GM12878 (cell line): ENCODE results near the gene C10orf143. TPM values are rescaled to one million over a fixed set of nuclear protein-coding genes. Genes with fewer than 3 reads are reported as not detected.

ENCODE experiments used
- ATAC-seq: fragments of 200-7000 bp; cut with Tn5 transposase; 3 replicates; pipeline ENCODE4 v1.9.1; 2020; ENCODE audit warnings: mild to moderate bottlenecking, moderate library complexity
- BruUV-seq: library from RNA; stranded (reverse); fragments of 400-500 nt; replicated peaks from 2 replicates; lab custom pipeline; 2021; lab: Mats Ljungman, UMichigan
- CTCF ChIA-PET: fragments of 300-600 bp; sonication (Branson Sonifier 250); formaldehyde crosslinking; extraction: SDS; loops from one replicate; lab custom pipeline; 2021; ENCODE audit warnings: inconsistent platforms; lab: Yijun Ruan, JAX
- POLR2A ChIA-PET: fragments of 350-600 bp; formaldehyde crosslinking; extraction: SDS; loops from one replicate; lab custom pipeline; 2021; ENCODE audit warnings: inconsistent platforms; lab: Charles Lee
- RAD21 ChIA-PET: fragments of 300-600 bp; sonication (Branson Sonifier 250); formaldehyde crosslinking; loops from one replicate; lab custom pipeline; 2023; ENCODE audit warnings: antibody characterized with exemption; ENCODE audit not compliant: unreplicated experiment; lab: Charles Lee
- SMC1A ChIA-PET: fragments of 300-600 bp; sonication (Branson Sonifier 250); formaldehyde crosslinking; loops from one replicate; lab custom pipeline; 2023; ENCODE audit not compliant: unreplicated experiment, uncharacterized antibody; lab: Charles Lee
- DNase-seq: peaks from one replicate; pipeline ENCODE4 v3.0.0-alpha.2; 2011; ENCODE audit warnings: low read depth, low spot score
- FAIRE-seq: peaks from 3 replicates; lab custom pipeline; 2011; peaks lifted over from hg19 to GRCh38; lab: Jason Lieb, UNC
- H2AFZ ChIP-seq: 2 replicates; pipeline ENCODE4 v1.6.0; 2011; ENCODE audit warnings: low read depth, low read length, control low read depth; ENCODE audit not compliant: control insufficient read depth
- H3K27ac ChIP-seq: 2 replicates; pipeline ENCODE4 v1.5.1; 2011; ENCODE audit warnings: control low read depth; ENCODE audit not compliant: control insufficient read depth, insufficient read depth
- H3K27me3 ChIP-seq, 2 experiments: replicated peaks in 1 of 2; 2 replicates each; pipeline versions ENCODE4 v1.6.0 to v1.6.1; 2011; ENCODE audit warnings: low read length in 1 of 2; ENCODE audit not compliant: control insufficient read depth in 2 of 2, insufficient read depth in 2 of 2
- H3K36me3 ChIP-seq, 2 experiments: 2 replicates each; pipeline ENCODE4 v1.5.1; 2011; ENCODE audit warnings: low read length in 1 of 2; ENCODE audit not compliant: control insufficient read depth in 2 of 2, insufficient read depth in 2 of 2
- H3K4me1 ChIP-seq: 2 replicates; pipeline ENCODE4 v1.6.1; 2011; ENCODE audit warnings: mild to moderate bottlenecking, low read length, moderate library complexity, mixed read lengths; ENCODE audit not compliant: control insufficient read depth, insufficient read depth
- H3K4me2 ChIP-seq: 2 replicates; pipeline ENCODE4 v1.6.0; 2011; ENCODE audit warnings: control low read depth; ENCODE audit not compliant: control insufficient read depth, insufficient read depth
- H3K4me3 ChIP-seq: fragments of 200-600 bp; sonication (generic); 2 replicates; pipeline ENCODE4 v1.5.1; 2016
- H3K79me2 ChIP-seq: 2 replicates; pipeline ENCODE4 v1.6.0; 2011; ENCODE audit warnings: low read length; ENCODE audit not compliant: control insufficient read depth, insufficient read depth
- H3K9ac ChIP-seq: 2 replicates; pipeline ENCODE4 v1.8.0; 2011; ENCODE audit warnings: low read length, control low read depth, mixed read lengths; ENCODE audit not compliant: control insufficient read depth, insufficient read depth
- H3K9me3 ChIP-seq: replicated peaks from 3 replicates; pipeline ENCODE4 v1.5.1; 2011; ENCODE audit warnings: mild to moderate bottlenecking, low read length; ENCODE audit not compliant: control insufficient read depth, insufficient read depth
- H4K20me1 ChIP-seq: 2 replicates; pipeline ENCODE4 v1.6.0; 2011; ENCODE audit not compliant: control insufficient read depth, insufficient read depth
- MEF2B ChIP-seq: fragments of 450-650 bp; IDR thresholded peaks from 2 replicates; pipeline ENCODE4 v1.6.1; 2018; ENCODE audit warnings: mild to moderate bottlenecking, moderate library complexity; ENCODE audit not compliant: partially characterized antibody, poor library complexity, severe bottlenecking
- SMAD5 ChIP-seq: IDR thresholded peaks from 2 replicates; pipeline ENCODE4 v1.6.1; 2016; ENCODE audit warnings: antibody characterized with exemption, low read depth
- SPI1 ChIP-seq: IDR thresholded peaks from 2 replicates; pipeline ENCODE4 v1.6.1; 2011; ENCODE audit warnings: low read depth, mild to moderate bottlenecking, low read length, moderate library complexity, borderline replicate concordance; ENCODE audit not compliant: insufficient read depth
- SREBF2 ChIP-seq: IDR thresholded peaks from 2 replicates; pipeline ENCODE4 v1.6.1; 2012; ENCODE audit warnings: mild to moderate bottlenecking, low read length
- WGBS: methylation state at CpG from one replicate; pipeline ENCODE4 v1.1.6; 2016; ENCODE audit warnings: low lambda C conversion rate; ENCODE audit not compliant: insufficient replicate concordance, insufficient coverage; ENCODE audit errors: missing lambda C conversion rate; 5-methylcytosine and 5-hydroxymethylcytosine counted together
- in situ Hi-C: fragments of 300-500 bp; cut with MboI; formaldehyde crosslinking; loops from 9 replicates; pipeline ENCODE4 v1.14.3; 2018; ENCODE audit warnings: mixed read lengths
- intact Hi-C: fragments of 100-400 bp; cut with micrococcal nuclease; formaldehyde crosslinking; loops from one replicate; pipeline ENCODE4 v1.14.2; 2022; ENCODE audit not compliant: unreplicated experiment
- polyA plus RNA-seq, 11 experiments: library from polyadenylated mRNA; depleted of rRNA in 4 of 11; unstranded in 6 of 11; stranded (reverse) in 5 of 11; fragments of >200 nt; fragmentation: Nextera tagmentation in 4 of 11; fragmentation: Illumina TruSeq in 1 of 11; extraction: Ambion mirVana in 4 of 11; extraction: Trizol in 1 of 11; gene quantifications; 1 replicate in 1 of 11; 2 replicates in 10 of 11; pipeline versions ENCODE4 v1.2.1 to v1.2.3, GENCODE V29; 2011 to 2016; ENCODE audit warnings: inconsistent platforms in 2 of 11, missing spikeins in 2 of 11, low read depth in 1 of 11
- total RNA-seq, 4 experiments: library from RNA; depleted of rRNA in 3 of 4; stranded (reverse); fragments of >200 nt in 3 of 4; fragmentation: Illumina TruSeq in 1 of 4; extraction: Trizol in 1 of 4; gene quantifications; 2 replicates each; pipeline versions ENCODE4 v1.2.1 to v1.2.3, GENCODE V29; 2013 to 2021
- TF ChIP-seq, protein P1 (sequence below): fragments of 450-650 bp; conservative IDR thresholded peaks from 2 replicates; pipeline ENCODE4 v1.6.1; 2017; ENCODE audit warnings: mild to moderate bottlenecking, moderate library complexity
- TF ChIP-seq, protein P2 (sequence below): IDR thresholded peaks from 2 replicates; pipeline ENCODE4 v1.6.1; 2011; ENCODE audit warnings: borderline replicate concordance, low read depth, mild to moderate bottlenecking, moderate library complexity, mixed read lengths, low read length; ENCODE audit not compliant: insufficient read depth; ENCODE audit errors: extremely low read length

Gene C10orf143
- total and polyA plus RNA-seq, 10 of the 15 experiments (the other 5 are each of a cell fraction or from before 2014, with no cell fraction given): 0.64 to 7.9 (median 2.6) TPM

DNA sequence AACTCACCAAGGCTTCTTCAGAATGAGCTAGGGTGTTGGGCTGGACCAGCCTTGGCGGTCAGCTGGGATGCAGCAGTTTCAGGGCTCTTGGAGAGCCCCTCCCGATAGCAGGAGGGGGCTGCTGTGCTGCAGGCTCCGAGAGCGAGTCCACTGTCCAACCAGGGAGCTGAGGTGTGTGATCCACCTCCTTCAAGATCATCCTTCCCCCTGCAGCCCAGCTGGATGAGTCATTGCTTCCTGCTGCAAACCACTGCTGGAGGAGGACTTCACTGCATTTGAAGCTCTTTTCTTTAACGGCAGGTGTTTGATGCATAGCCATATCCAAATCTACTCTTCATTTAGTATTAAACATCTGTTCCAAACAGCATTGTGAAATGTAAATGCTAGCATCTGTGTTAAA lies 92.4 kb downstream of the C10orf143 start:
- Histone ChIP-seq H3K27me3 (no peaks in the 10 kb centered on the region), H3K79me2 (no peaks in the 10 kb centered on the region), H3K4me1 (no peaks in the 10 kb centered on the region), H2AFZ (no peak overlapping the region), H3K4me2 (no peak overlapping the region), H3K9me3 (no peaks in the 10 kb centered on the region), H3K4me3 (no peak overlapping the region), H3K36me3 (no peaks in the 10 kb centered on the region), H3K27ac (no peak overlapping the region), H4K20me1 (no peaks in the 10 kb centered on the region), H3K9ac (no peak overlapping the region)
- DNase-seq: no peak
- ChIA-PET CTCF (no interaction called here), RAD21 (no interaction called here), POLR2A (no interaction called here), SMC1A (no interaction called here)
- 22% methylated on average over 5 of the region's 5 CpGs for WGBS
- no peak for ATAC-seq
- intact Hi-C loops (no loop called here), in situ Hi-C loops (no loop called here)
- FAIRE-seq: no peak
- BruUV-seq: no TSS peak
- TF ChIP-seq SREBF2 (no peak), SMAD5 (no peak), MEF2B (no peak), SPI1 (no peak)
- TF ChIP-seq, protein P1, sequence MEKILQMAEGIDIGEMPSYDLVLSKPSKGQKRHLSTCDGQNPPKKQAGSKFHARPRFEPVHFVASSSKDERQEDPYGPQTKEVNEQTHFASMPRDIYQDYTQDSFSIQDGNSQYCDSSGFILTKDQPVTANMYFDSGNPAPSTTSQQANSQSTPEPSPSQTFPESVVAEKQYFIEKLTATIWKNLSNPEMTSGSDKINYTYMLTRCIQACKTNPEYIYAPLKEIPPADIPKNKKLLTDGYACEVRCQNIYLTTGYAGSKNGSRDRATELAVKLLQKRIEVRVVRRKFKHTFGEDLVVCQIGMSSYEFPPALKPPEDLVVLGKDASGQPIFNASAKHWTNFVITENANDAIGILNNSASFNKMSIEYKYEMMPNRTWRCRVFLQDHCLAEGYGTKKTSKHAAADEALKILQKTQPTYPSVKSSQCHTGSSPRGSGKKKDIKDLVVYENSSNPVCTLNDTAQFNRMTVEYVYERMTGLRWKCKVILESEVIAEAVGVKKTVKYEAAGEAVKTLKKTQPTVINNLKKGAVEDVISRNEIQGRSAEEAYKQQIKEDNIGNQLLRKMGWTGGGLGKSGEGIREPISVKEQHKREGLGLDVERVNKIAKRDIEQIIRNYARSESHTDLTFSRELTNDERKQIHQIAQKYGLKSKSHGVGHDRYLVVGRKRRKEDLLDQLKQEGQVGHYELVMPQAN: no peak
- TF ChIP-seq, protein P2, sequence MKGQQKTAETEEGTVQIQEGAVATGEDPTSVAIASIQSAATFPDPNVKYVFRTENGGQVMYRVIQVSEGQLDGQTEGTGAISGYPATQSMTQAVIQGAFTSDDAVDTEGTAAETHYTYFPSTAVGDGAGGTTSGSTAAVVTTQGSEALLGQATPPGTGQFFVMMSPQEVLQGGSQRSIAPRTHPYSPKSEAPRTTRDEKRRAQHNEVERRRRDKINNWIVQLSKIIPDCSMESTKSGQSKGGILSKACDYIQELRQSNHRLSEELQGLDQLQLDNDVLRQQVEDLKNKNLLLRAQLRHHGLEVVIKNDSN: no peak
